ENCODE measurements around the gene UGT1A7. TPM values are rescaled to one million over a fixed set of nuclear protein-coding genes. Genes with fewer than 3 reads are reported as not detected.

Gene UGT1A7
- total RNA-seq, 2 donors from 2014 or later, result not detected

DNA sequence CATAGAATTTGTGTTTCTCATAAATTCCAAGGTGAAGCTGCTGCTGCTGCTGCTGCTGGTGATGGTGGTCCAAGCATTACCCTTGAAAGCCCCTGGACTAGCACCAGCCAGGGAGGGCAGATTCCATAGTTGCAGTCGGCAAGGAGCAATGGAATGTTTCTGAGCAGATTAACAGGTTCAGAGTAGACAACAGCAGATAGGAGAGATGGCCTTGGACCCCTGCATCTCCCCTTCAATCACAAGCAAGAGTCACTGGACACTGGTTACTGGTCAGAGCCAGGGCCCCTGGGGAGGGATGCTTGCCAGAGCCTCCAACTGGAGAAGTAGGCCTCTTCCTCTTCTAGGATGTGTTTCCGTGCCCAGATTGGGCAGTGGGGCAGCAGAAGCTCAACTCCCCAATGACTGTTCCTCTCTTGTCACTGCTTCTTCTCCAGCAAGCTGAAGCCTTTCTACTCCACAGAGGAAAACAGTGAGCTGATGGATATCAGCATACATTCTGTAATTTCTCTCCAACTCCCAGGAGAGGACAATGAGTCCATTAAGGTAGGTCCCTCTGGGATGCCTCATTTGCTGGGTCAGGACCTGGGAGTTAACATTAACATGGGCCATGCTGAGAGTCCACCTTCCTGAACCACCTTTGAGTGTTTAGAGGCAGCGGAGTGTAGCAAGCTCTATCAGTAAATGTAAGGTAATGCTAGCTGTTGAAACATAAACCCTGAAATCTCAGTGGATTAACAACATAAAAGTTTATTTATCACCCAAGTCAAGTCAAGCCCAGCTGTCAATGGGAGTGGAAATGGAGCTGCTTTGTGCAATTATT, 131.7 kb downstream of the UGT1A7 start:
- DNase-seq (ENCODE audit: low spot score in 2 of 2) (peak in 1 of 2 donors; percentile 14), ATAC-seq (no peak)
- Mint-ChIP-seq H3K36me3 (no peaks in the 10 kb centered on the region), H3K9me3 (no peaks in the 10 kb centered on the region), H3K27ac (no peak overlapping the region)

DNA sequence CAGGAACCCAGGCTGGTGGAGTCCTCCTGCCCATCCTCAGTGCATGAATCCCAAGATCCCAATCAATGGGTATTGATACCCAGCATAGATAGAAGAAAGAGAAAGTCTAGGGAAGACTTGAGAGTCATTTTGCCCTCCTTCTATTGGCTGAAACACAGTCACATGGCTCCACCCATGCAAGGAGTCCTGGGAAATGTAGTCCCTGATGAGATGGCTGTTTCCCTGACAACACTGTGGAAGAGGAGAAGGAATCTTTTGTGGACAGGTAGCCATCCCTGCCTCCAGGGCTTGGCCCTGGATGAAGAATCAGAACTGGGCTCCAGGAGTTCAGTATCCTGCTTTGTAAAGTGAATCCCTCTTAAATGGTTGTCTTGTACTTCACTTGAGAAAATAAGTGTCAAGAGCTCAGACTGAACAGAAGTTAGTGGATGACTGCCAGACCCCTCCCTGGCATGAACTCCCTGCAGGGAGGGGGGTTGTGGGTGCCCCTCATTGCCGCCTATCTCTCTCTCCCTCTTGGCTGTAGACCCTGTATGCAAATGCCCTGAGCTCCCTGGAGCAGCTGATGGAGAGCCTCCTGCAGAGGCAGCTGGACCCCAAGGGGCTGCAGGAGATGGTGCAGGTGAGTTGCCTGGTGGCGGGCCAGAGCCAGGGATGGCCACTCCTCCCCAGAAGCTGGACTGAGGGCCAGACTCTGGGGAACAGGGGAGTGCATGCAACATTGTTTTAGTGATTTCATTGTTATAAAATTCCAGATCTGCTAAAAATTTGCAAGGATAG, 132.5 kb downstream of the UGT1A7 start:
- ATAC-seq (peak in 1 of 2 donors; percentile 47), DNase-seq (ENCODE audit: low spot score in 2 of 2) (peak in 1 of 2 donors; percentile 33)
- Mint-ChIP-seq H3K9me3 (no peaks in the 10 kb centered on the region), H3K27ac (no peak overlapping the region), H3K36me3 (no peaks in the 10 kb centered on the region)

DNA sequence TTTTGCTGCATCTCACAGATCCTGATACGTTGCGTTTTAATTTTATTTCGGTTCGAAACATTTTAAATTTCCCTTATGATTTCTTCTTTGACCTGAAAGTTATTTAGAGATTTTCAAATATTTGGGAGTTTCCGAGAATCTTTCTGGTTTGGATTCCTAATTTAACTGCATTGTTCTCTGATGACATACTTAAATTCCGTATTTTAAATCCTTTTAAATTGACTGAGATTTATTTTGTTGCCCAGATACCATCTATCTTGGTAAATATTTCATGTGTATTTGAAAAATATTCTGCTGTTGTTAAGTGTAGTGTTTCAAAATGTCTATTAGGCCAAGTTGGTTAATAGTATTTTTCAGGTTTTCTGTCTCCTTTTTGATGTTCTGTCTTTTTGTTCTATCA, 134.2 kb downstream of the UGT1A7 start:
- Mint-ChIP-seq H3K36me3 (no peaks in the 10 kb centered on the region), H3K9me3 (no peaks in the 10 kb centered on the region), H3K27ac (no peak overlapping the region)
- ATAC-seq (no peak), DNase-seq (ENCODE audit: low spot score in 2 of 2) (no peak)

DNA sequence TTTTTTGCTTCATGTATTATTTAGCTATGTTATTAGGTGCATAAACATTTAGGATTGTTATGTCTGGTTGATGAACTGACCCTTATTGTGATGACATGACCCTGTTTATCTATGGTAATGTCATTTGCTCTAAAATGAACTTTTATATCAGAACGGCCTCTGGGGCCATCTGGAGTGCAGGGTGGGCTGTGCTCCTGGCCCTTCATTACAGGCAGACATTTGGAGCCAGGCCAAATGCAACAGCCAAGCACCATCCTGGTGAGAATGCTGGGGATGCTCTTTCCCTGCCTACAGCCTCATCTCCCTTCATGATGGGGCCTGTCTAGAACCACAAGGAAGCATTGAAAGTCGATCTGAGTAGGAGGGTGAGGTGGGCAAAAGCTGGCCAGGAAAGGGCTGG, 134.6 kb downstream of the UGT1A7 start:
- DNase-seq (ENCODE audit: low spot score in 2 of 2), result peak in 1 of 2 donors; percentile 23
- H3K27ac Mint-ChIP-seq, result no peak overlapping the region
- no peaks in the 10 kb centered on the region for H3K9me3 Mint-ChIP-seq
- ATAC-seq, result no peak
- H3K36me3 Mint-ChIP-seq, result no peaks in the 10 kb centered on the region

DNA sequence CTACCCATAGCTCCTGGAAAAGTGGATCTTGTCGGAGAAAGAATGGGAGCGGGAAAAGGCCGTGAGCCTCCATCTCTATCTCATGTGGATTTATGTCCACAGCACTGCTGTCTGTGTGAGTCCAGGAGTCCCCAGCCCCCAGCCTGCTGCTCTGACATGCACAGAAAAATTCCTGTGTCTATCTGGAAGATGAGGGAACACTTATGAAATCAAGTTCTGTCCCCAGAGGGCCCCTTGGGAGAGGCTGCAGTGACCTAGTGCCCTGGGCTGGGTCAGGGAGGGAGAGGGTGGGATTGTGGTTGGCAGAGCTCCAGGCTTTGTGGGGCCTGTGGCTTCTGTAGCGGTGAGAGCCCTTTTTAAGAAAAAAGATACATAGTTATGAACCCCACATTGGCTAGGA, 135.1 kb downstream of the UGT1A7 start:
- ATAC-seq (no peak), DNase-seq (ENCODE audit: low spot score in 2 of 2) (no peak)
- Mint-ChIP-seq H3K36me3 (no peaks in the 10 kb centered on the region), H3K9me3 (no peaks in the 10 kb centered on the region), H3K27ac (no peak overlapping the region)

DNA sequence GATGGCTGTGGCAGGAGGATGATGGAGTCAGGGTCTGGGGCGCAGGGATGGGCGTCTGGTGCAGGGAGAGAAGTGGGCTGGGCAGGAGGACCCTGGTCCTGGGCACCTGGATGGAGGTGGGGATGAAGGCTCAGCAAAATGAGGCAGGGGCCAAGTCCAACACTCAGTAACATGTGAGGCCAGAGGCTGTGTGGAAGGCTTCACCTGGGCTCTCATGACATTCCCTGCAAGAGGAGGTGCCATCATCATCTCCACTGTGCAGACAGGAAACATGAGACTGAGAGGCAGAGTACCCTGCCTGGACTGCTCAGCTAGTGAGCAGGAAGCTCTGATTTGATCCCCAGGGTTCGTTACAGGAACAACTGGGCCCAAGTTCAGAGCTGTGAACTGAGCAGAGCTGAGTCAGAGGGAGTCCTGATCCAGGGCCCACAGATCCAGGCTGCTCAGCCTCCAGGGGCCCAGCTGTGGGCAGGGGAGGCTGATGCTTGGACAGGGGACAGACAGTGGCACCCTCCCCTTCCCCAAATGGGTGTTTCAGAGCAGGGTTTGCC, 135.7 kb downstream of the UGT1A7 start:
- ATAC-seq (no peak), DNase-seq (ENCODE audit: low spot score in 2 of 2) (peak in 1 of 2 donors; percentile 16)
- no peak overlapping the region for H3K27ac Mint-ChIP-seq
- H3K36me3 Mint-ChIP-seq, result no peaks in the 10 kb centered on the region
- H3K9me3 Mint-ChIP-seq, result no peaks in the 10 kb centered on the region

DNA sequence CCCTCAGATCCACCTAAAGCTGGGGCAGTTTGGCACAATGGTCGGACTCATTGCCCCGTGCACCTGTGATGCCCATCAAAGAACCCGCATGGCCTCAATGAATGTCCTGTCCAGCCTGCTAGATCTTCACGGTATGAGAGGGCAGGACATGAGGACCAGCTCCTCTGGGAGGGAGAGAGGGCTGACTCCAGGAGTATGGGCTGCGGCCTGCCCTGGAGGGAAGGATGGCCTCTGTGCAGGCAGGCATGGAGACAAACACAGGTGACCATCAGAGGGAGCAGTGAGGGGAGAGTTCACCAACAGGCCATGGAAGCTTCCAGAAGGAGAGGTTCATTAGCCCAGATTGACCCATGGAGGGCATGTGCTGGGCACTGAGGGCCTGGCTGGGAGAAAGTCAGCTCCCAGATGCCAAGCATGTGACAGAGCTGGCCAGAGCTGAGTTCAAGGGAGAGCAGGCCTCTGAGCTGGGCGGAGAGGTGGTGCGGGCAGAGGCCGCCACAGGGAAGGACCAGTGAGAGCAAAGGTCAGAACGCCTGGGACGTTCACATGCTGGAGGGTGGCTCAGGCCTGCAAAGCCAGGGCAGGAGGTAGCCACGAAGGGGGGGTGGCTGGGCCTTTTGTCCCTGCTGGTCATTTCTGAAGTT, 136.4 kb downstream of the UGT1A7 start:
- Mint-ChIP-seq H3K27ac (no peak overlapping the region), H3K36me3 (no peaks in the 10 kb centered on the region), H3K9me3 (no peaks in the 10 kb centered on the region)
- no peak for ATAC-seq
- DNase-seq (ENCODE audit: low spot score in 2 of 2), result peak in 1 of 2 donors; percentile 20

DNA sequence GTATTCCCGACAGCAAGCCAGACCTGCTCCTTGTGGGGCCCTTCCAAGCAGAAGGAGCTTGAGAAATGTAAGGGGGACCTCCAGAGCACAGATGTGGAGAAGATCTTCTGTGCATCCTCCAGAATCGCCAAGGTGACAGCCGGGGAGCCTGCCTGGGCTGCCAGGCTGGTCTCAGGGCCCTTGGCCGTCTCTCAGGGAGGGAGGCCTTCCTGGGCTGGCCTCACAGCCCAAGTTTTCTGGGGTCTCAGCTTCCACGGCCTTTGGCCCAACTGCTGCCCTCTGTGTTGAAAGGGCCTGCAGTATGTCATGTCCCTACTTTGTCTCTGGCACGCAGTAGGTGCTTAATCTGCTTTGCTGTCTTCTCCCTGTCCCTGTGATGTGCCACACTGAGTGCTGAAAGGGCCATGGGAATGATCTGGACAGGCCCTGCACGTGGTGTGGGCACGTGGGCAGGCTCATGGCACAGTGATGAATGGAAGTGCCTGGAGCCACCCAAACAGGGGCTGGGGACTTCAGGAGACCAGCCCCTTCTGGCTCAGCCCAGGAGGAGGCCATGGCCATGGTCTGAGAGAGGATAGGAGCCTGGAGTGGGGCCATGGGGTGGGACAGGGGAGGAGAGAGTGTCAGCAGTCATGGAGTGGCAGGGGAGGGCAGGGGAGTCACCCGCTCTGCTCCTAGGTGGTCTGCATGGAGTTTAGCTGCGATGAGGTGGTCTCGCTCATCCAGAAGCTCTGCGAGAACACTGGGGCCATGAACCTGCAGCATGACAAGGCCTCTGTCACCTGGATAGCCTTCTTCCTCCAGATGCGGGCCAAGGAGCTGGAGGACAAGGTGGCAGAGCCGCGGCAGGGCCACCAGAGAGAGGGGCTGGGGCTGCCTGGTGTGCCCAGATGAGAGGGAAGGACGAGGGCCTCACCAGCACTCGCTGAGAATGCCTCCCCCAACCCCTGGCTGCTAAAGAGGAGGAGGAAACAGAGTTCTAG, 137.2 kb downstream of the UGT1A7 start:
- peak in 1 of 2 donors; percentile 48 for DNase-seq (ENCODE audit: low spot score in 2 of 2)
- Mint-ChIP-seq H3K27ac (no peak overlapping the region), H3K36me3 (no peaks in the 10 kb centered on the region), H3K9me3 (no peaks in the 10 kb centered on the region)
- no peak for ATAC-seq

DNA sequence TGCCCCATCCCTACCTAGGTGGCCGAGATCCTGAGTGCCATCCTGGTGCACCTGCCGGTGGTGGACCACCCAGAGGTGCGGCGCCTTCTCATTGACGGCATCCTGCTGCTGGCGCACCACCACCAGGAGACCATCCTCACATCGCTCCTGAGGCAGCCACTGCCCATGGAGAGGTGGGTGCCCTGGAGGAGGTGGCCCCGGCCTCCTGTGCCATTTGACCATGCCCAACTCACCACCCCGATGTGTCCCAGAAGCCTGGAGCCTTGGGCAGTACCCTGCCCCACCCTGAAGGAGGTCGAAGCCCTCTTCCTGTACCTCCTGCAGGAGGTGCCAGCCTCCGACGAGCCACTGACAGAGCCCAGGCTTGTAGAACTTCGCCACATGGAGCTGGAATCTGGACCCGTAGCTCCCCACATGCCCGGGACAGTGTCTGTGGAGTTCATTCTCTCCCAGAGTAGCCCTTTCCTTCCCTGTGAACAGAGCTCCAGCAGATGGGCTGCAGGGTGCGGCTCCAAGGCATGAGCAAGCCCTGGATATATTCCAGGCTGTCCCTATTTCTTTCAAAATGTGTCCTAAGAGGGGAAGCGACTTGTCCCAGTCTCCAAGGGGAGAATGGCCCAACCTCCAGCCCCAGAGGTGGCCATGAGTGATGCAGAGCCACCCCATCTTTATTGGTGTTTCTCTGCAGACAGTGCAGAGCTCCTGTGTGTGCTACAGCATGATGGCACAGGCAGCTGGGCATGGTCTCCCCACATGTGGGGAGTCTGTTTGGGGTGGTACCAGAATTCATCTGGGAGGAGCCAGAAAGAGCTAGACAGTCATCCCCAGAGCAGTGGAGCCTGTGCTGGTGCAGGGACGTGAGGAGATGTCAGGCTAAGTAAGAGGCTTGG, 138.4 kb downstream of the UGT1A7 start:
- ATAC-seq (no peak), DNase-seq (ENCODE audit: low spot score in 2 of 2) (peak in 1 of 2 donors; percentile 46)
- Mint-ChIP-seq H3K27ac (peak overlapping the region in 1 of 2 donors; percentile 68), H3K9me3 (no peaks in the 10 kb centered on the region), H3K36me3 (no peaks in the 10 kb centered on the region)

DNA sequence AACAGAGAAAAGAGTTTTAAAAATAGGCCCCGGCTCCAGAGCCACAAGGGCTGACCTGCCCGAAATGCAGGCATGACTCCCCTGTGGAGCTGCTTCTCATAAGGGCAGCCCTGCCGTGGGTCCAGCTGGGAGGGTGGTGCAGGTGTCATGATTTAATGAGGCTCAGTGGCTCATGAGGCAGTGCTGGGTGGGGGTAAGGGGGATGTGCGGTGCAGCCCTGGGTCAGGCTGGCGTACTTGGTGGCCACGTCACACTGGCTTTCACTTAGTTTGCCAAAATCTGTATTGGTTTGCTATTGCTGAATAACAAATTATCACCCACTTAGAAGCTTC, 139.0 kb downstream of the UGT1A7 start:
- H3K27ac Mint-ChIP-seq, result no peak overlapping the region
- DNase-seq (ENCODE audit: low spot score in 2 of 2), result peak in 1 of 2 donors; percentile 44
- no peak for ATAC-seq
- H3K36me3 Mint-ChIP-seq, result no peaks in the 10 kb centered on the region
- no peaks in the 10 kb centered on the region for H3K9me3 Mint-ChIP-seq

DNA sequence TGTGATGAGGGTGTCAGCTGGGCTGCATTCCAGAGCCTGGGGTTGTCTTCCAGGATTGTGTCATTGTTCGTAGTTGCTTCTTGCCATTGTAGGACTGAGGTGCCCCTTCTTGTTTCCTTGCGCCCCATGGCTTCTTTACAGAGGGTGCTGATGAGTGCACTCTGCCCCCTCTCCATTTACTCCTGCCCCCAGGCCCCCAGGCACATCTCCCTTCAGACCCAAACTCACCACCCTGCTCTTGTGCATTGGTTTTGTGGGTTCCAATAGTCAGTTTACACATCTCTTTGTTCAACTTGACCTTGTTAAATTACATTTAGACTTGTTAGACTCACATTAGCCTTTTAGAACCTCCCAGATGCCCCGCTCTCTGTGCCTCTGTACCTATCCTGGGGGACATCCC, 139.5 kb downstream of the UGT1A7 start:
- no peaks in the 10 kb centered on the region for H3K36me3 Mint-ChIP-seq

DNA sequence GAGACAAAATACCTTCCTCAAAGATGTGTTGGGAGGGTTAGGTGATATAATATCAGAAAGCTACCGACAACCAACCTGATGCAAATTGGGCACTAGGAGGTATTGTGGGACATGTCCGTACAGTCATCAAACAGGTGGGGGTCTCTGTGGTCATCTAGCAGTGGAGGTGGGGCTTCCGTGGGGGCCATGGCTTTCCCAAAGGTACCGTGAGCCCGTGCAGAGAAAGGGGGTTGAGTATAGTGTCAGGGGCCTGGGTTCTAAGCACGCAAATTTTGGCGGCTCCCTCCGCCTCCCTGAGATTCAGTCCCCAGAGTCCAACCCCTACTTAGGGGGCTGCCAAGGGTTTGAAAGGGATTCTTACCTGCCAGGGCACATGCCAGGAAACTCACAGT, 140.0 kb downstream of the UGT1A7 start:
- Mint-ChIP-seq H3K36me3 (no peaks in the 10 kb centered on the region), H3K9me3 (no peaks in the 10 kb centered on the region), H3K27ac (no peak overlapping the region)
- DNase-seq (ENCODE audit: low spot score in 2 of 2) (no peak), ATAC-seq (no peak)

More for the DNA sequence above, 139.5 kb downstream of the UGT1A7 start:
- H3K9me3 Mint-ChIP-seq, result no peaks in the 10 kb centered on the region
- no peak for ATAC-seq
- H3K27ac Mint-ChIP-seq, result no peak overlapping the region
- DNase-seq (ENCODE audit: low spot score in 2 of 2), result peak in 1 of 2 donors; percentile 14

DNA sequence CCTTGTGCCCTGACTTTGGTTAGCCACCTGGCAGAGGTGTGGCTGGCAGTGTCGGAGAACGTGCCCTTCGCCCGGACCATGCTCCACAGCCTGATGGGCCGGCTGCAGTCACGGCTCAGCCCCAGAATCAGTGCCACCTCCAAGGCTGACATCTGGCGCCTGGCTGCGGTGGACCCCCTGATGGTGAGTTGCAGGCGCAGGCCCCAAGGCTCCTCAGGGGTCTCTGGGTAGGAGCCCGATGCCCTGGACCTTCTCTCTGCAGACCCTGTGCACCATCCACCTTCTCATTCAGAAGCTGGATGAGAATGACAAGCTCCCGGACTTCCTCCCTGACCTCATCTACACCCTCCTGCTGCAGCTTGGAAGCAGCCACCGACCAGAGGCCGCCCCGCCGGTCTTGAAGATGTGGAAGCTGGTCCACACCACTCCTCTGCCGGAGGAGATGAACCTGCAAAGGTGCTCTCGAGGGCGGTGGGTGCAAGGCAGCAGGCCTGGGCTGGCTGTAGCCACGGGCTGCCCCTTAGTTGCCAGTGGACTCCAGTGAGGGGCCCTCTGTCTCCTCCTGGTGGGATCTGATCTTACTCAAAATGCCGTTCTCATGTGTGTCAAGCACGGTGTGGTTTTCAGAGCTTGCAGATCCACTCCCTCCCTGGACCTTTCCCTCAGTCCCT, 140.5 kb downstream of the UGT1A7 start:
- Mint-ChIP-seq H3K27ac (peak overlapping the region in 1 of 2 donors; percentile 44), H3K36me3 (no peaks in the 10 kb centered on the region), H3K9me3 (no peaks in the 10 kb centered on the region)
- ATAC-seq (no peak), DNase-seq (ENCODE audit: low spot score in 2 of 2) (peak in 1 of 2 donors; percentile 40)

Data from activated naive CD4-positive, alpha-beta T cell treated with anti-CD3 and anti-CD28 coated beads, Interleukin-2, amount 50 U/mL, for 72 hours (primary cell).